Uterus (tissue), 4 donors: ENCODE data around the gene IL1F10. TPM values are rescaled to one million over a fixed set of nuclear protein-coding genes. Genes with fewer than 3 reads are reported as not detected.

Source experiments
- DNase-seq, 2 donors: peaks; one replicate each; pipeline ENCODE4 v3.0.0-alpha.2; 2019 to 2020
- H3K27ac ChIP-seq, 2 donors: fragments of 200-600 bp; sonication (generic); 1 replicate in 1 of 2; 2 replicates in 1 of 2; pipeline ENCODE4 v1.5.1; 2016 to 2018
- H3K27me3 ChIP-seq, 2 donors: fragments of 200-600 bp; sonication (generic); one replicate each; pipeline ENCODE4 v1.5.1; 2018 to 2019; ENCODE audit warnings: control low read depth in 1 of 2
- H3K36me3 ChIP-seq, 2 donors: fragments of 200-600 bp; sonication (generic); one replicate each; pipeline ENCODE4 v1.5.1; 2019; ENCODE audit warnings: control low read depth in 1 of 2
- H3K4me1 ChIP-seq, 2 donors: fragments of 200-600 bp; sonication (generic); one replicate each; pipeline ENCODE4 v1.5.1; 2018 to 2019; ENCODE audit warnings: control low read depth in 1 of 2
- H3K4me3 ChIP-seq, 2 donors: fragments of 200-600 bp; sonication (generic); 1 replicate in 1 of 2; 2 replicates in 1 of 2; pipeline ENCODE4 v1.5.1; 2018 to 2019; ENCODE audit warnings: mild to moderate bottlenecking in 1 of 2
- H3K9me3 ChIP-seq, 2 donors: fragments of 200-600 bp; sonication (generic); one replicate each; pipeline ENCODE4 v1.5.1; 2019; ENCODE audit warnings: control low read depth in 1 of 2
- CTCF ChIP-seq, 4 experiments: fragments of 200-600 bp in 2 of 4; fragments of 450-650 bp in 2 of 4; sonication (generic) in 2 of 4; IDR thresholded peaks; one replicate each; pipeline ENCODE4 v1.5.1; 2016 to 2019; ENCODE audit warnings: antibody characterized with exemption in 4 of 4, mild to moderate bottlenecking in 2 of 4, moderate library complexity in 1 of 4
- POLR2A ChIP-seq, 2 donors: fragments of 450-650 bp; IDR thresholded peaks; one replicate each; pipeline ENCODE4 v1.6.1; 2016; ENCODE audit warnings: antibody characterized with exemption in 2 of 2, mild to moderate bottlenecking in 1 of 2, moderate library complexity in 1 of 2
- intact Hi-C: fragments of 100-400 bp; cut with DNase I; formaldehyde crosslinking; loops from one replicate; pipeline ENCODE4 v1.15.1; 2023; ENCODE audit warnings: low total_unique reads
- total RNA-seq, 4 donors: library from RNA; depleted of rRNA in 3 of 4; stranded (reverse); fragments of >200 nt in 3 of 4; gene quantifications; one replicate each; pipeline versions ENCODE4 v1.1.0 to v1.2.4, GENCODE V29; 2014 to 2023
- donor health status: DM: yes; HTN: yes; CAD: no.

Gene IL1F10
- total RNA-seq, 4 donors from 2014 or later, result not detected

DNA sequence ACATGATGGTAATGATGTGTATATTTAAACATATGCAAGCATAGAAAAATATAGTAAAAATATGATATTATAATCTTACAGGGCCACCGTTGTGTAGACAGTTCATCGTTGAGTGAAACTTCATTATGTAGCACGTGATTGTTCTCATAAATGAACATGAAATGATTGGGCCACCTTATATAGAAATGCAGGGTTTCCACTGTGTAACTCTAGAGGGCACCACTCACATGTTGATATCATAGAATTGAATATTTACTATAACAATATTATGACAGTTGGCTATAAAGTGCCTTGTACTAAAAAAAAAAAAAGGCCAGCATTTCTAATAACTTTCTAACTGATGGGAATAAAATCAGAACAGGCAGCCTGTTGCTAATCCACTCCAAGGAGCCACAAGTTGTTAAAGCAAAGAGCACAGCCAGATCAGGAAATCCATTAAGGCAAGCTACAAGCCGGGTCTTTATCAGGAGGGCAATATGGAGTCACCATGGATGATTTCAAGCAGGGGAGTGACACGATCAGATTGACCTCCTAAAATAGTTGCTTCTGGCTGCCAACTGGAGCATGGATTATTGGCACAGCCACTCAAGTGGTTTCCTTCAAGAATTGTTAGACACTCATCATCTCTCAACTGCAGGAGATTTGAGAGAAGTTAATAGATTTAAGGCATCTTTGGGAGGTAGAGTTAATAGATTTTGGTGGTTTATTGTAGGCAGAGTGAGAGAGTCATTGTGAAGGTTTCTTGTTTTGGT is 16.7 kb downstream of the IL1F10 start:
- H3K27ac ChIP-seq, result no peak overlapping the region
- DNase-seq, result no peak
- no peak overlapping the region for H3K4me3 ChIP-seq
- intact Hi-C loops, result no loop called here
- no peaks in the 10 kb centered on the region for H3K27me3 ChIP-seq
- H3K9me3 ChIP-seq, result no peaks in the 10 kb centered on the region
- TF ChIP-seq POLR2A (IDR thresholded peaks at IDR 0.05) (no peak), CTCF (IDR thresholded peaks at IDR 0.05) (no peak)
- H3K36me3 ChIP-seq, result no peaks in the 10 kb centered on the region
- H3K4me1 ChIP-seq, result no peaks in the 10 kb centered on the region

DNA sequence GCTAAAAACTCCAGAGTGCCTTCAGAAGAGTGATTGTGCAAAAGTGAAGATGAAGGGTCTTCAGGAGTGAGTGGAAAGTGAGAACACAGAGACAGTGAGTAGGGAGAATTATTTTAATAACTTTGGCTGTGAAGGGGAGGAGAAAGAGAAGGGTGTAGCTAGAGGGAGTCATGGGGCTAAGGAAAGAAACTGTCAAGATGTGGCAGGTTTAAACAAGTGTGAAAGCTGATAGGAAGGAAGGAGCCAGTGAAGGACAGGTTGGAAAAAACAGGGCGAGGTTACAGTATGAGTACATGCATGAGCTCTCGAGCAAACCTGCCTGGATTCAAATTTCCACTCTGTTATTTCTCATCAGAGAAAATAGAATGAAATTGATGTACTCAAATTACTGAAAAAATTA is 17.8 kb downstream of the IL1F10 start:
- DNase-seq, result no peak
- Histone ChIP-seq H3K27ac (no peak overlapping the region), H3K36me3 (no peaks in the 10 kb centered on the region), H3K4me3 (no peak overlapping the region), H3K9me3 (no peaks in the 10 kb centered on the region), H3K27me3 (no peaks in the 10 kb centered on the region), H3K4me1 (no peaks in the 10 kb centered on the region)
- TF ChIP-seq CTCF (IDR thresholded peaks at IDR 0.05) (no peak), POLR2A (IDR thresholded peaks at IDR 0.05) (no peak)
- intact Hi-C loops, result no loop called here

DNA sequence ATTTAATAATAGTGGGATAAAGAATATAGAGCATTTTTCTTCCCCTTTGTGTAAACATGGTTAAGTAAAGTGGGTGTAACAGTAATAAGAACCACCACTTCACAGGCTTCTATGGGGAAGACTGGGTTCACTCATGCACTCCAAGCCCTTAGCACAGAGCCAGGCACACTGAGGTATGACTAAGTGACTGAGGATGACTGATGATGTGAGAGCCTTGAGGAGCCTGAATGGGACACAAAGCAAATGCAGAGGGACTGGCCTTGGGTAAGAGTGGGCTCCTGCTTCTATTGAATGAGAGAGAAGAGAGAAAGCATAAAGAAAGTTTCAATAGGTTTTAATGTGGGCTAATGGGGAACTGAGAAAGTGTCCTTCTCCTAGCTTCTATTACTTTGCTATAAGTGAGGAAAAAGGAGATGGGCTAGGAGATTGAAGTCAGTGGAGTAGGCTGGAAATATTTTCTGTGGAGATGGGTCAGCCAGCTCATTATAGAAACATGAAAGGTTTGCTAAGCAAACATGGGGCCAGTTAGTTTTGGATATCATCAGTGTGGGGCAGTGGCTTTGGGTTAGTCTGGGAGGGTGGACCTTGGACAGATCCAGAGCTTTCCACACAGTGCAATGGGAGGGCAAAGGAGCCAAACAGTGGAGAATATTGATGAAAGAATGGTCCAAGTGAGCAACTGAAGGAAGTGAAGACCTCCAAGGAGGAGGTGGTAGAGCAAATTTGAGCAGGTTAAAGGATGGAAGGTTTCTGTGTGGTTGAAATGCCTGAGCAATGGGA is 20.6 kb downstream of the IL1F10 start:
- intact Hi-C loops, result no loop called here
- H3K27ac ChIP-seq, result no peak overlapping the region
- no peak for DNase-seq
- no peaks in the 10 kb centered on the region for H3K36me3 ChIP-seq
- no peaks in the 10 kb centered on the region for H3K27me3 ChIP-seq
- no peaks in the 10 kb centered on the region for H3K9me3 ChIP-seq
- no peak overlapping the region for H3K4me3 ChIP-seq
- TF ChIP-seq CTCF (IDR thresholded peaks at IDR 0.05) (no peak), POLR2A (IDR thresholded peaks at IDR 0.05) (no peak)
- no peaks in the 10 kb centered on the region for H3K4me1 ChIP-seq

DNA sequence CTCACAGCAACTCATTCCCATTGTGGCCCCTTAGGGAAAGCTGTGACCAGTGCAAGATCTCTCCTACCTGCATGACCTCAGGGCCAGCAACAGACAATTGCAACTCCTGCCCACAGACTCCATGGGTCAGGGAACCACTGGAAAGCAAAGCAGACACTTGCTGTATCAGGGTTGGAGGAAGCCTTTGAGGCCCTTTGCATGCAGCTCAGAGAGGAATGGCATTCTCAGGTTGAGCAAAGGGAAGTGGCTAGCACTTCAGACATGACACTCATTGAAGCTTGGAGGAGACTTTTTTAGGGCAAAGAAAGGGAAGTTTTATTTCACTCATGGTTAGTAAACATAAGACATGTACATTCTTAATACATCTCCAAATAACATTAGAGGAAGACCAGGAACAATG is 22.1 kb downstream of the IL1F10 start:
- Histone ChIP-seq H3K4me1 (no peaks in the 10 kb centered on the region), H3K27ac (no peak overlapping the region), H3K9me3 (no peaks in the 10 kb centered on the region), H3K27me3 (no peaks in the 10 kb centered on the region), H3K36me3 (no peaks in the 10 kb centered on the region), H3K4me3 (no peak overlapping the region)
- intact Hi-C loops, result no loop called here
- TF ChIP-seq CTCF (IDR thresholded peaks at IDR 0.05) (no peak), POLR2A (IDR thresholded peaks at IDR 0.05) (no peak)
- no peak for DNase-seq

- Histone ChIP-seq H3K36me3 (no peaks in the 10 kb centered on the region), H3K4me3 (no peak overlapping the region), H3K4me1 (no peaks in the 10 kb centered on the region), H3K9me3 (no peaks in the 10 kb centered on the region), H3K27ac (no peak overlapping the region), H3K27me3 (no peaks in the 10 kb centered on the region)
- intact Hi-C loops, result no loop called here
- TF ChIP-seq POLR2A (IDR thresholded peaks at IDR 0.05) (no peak), CTCF (IDR thresholded peaks at IDR 0.05) (no peak)
- no peak for DNase-seq
Observed at GRCh38 chr2:113091231-113091896, 23.6 kb downstream of the IL1F10 start.
